MG63 (cell line): ENCODE measurements around the gene TMEM135. TPM values are rescaled to one million over a fixed set of nuclear protein-coding genes. Genes with fewer than 3 reads are reported as not detected.
"Not testable (repeated sequence)": the region's sequence is repeated elsewhere in the genome, so short reads cannot be mapped to it uniquely, and the experiment has no call there.

Experiments used
- DNase-seq: peaks from one replicate; pipeline ENCODE4 v3.0.0-alpha.2; 2020
- H3K27me3 ChIP-seq: fragments of 250-450 bp; sonication (Bioruptor Pico); 2 replicates; pipeline ENCODE4 v1.5.1; 2020; ENCODE audit warnings: mild to moderate bottlenecking, moderate library complexity
- H3K36me3 ChIP-seq: fragments of 250-450 bp; sonication (Bioruptor Pico); 2 replicates; pipeline ENCODE4 v1.5.1; 2020; ENCODE audit warnings: mild to moderate bottlenecking, moderate library complexity
- H3K4me3 ChIP-seq: fragments of 250-450 bp; sonication (Bioruptor Pico); 2 replicates; pipeline ENCODE4 v1.5.1; 2020; ENCODE audit warnings: mild to moderate bottlenecking, moderate library complexity
- H3K9me3 ChIP-seq: fragments of 250-450 bp; sonication (Bioruptor Pico); 2 replicates; pipeline ENCODE4 v1.5.1; 2020; ENCODE audit warnings: mild to moderate bottlenecking, moderate library complexity
- total RNA-seq: library from RNA; depleted of rRNA; stranded (reverse); fragments of >200 nt; shearing (Covaris generic); gene quantifications from 2 replicates; pipeline ENCODE4 v1.2.3, GENCODE V29; 2014; ENCODE audit warnings: low replicate concordance

TMEM135 gene
- total RNA-seq, 1 experiment from 2014 or later, result 7.3 TPM

- no peak for DNase-seq
- no peaks in the 10 kb centered on the region for H3K36me3 ChIP-seq
Measured at GRCh38 chr11:87275176-87275575, 237.4 kb downstream of the TMEM135 start.

GRCh38 chr11:87280143-87280542, 242.4 kb downstream of the TMEM135 start:
- no peaks in the 10 kb centered on the region for H3K36me3 ChIP-seq
- no peaks in the 10 kb centered on the region for H3K27me3 ChIP-seq
- H3K4me3 ChIP-seq, result no peak overlapping the region
- no peak for DNase-seq
- no peaks in the 10 kb centered on the region for H3K9me3 ChIP-seq

More at GRCh38 chr11:87275176-87275575, 237.4 kb downstream of the TMEM135 start:
- Histone ChIP-seq H3K9me3 (no peaks in the 10 kb centered on the region), H3K4me3 (no peak overlapping the region), H3K27me3 (no peaks in the 10 kb centered on the region)

- Histone ChIP-seq H3K27me3 (no peaks in the 10 kb centered on the region), H3K4me3 (no peak overlapping the region), H3K36me3 (no peaks in the 10 kb centered on the region), H3K9me3 (no peaks in the 10 kb centered on the region)
- no peak for DNase-seq
Measured at GRCh38 chr11:87281496-87281895, 243.8 kb downstream of the TMEM135 start.

GRCh38 chr11:87284306-87284705, 246.6 kb downstream of the TMEM135 start:
- H3K4me3 ChIP-seq, result no peak overlapping the region
- no peaks in the 10 kb centered on the region for H3K9me3 ChIP-seq
- no peaks in the 10 kb centered on the region for H3K36me3 ChIP-seq
- H3K27me3 ChIP-seq, result no peaks in the 10 kb centered on the region
- no peak for DNase-seq

GRCh38 chr11:87285674-87286073, 247.9 kb downstream of the TMEM135 start:
- not testable (repeated sequence) for H3K9me3 ChIP-seq, H3K4me3 ChIP-seq, H3K27me3 ChIP-seq, H3K36me3 ChIP-seq, DNase-seq

- Histone ChIP-seq H3K36me3 (no peaks in the 10 kb centered on the region), H3K27me3 (no peaks in the 10 kb centered on the region), H3K4me3 (no peak overlapping the region), H3K9me3 (no peaks in the 10 kb centered on the region)
- no peak for DNase-seq
Measured at GRCh38 chr11:87286338-87286737, 248.6 kb downstream of the TMEM135 start.

DNA sequence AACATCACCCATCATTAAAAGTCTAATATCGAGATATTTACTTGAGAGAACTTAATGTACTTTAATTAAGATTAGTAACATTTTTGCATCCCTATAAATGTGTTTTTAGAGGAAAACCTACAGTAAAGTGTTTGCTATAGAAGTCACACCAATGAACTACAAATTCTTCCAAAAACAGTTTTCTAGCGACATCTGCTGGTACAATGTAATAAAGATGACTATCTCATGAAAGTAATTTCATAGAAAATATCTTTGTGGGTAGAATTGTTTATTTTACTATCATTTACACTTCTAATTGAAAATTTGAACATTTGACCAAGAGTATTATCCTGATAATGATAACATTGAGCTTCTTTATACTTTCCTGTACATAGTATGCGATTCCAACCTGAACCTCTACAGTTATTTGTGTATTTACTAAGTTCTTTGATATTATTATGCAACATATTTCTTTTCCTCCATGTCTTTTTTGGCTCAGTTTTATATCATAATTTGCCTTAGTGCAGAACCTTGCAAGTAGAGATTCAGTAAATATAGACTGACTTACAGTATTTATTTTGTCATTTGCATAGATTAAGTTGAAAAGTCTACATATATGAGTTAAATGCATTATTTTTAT, 252.7 kb downstream of the TMEM135 start:
- Histone ChIP-seq H3K4me3 (no peak overlapping the region), H3K27me3 (no peaks in the 10 kb centered on the region), H3K9me3 (no peaks in the 10 kb centered on the region), H3K36me3 (no peaks in the 10 kb centered on the region)
- no peak for DNase-seq

DNA sequence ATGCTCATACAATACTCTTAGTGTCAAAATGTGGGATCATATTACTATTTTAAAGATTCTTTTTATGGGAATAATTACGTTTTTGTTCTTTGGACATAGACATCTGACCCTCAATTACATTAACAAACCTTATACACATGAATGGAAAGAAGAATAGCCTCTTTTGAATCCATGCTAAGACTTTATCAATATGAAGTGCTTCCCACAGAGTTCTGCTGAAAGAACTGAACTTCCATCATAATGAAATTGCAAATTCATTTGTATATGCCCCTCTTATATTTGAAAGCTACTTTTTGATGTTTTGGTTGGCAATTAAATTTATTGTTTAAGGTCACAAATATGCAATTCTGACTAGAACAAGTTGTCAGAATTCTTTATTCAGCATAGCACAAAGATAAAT, 254.9 kb downstream of the TMEM135 start:
- no peaks in the 10 kb centered on the region for H3K27me3 ChIP-seq

DNA sequence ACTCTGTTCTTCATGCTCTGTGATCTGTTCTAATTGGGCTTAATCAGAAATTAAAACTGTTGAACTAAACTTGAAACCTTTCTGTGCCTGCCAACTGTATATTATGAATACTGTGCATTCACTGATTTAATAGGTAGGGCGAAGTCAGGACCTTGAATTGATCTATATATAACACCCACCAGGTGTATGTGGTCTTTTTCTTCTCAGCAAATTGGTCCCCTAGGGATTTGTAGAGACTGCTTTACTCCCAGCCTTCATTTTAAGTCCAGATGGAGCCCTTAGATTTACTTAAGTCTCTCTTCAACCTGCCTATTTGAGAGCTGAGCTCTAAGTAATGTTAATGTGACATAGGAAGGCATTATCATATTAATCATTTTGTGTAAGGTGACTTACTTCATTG, 257.5 kb downstream of the TMEM135 start:
- Histone ChIP-seq H3K9me3 (no peaks in the 10 kb centered on the region), H3K36me3 (no peaks in the 10 kb centered on the region), H3K4me3 (no peak overlapping the region), H3K27me3 (no peaks in the 10 kb centered on the region)
- no peak for DNase-seq

More for the DNA sequence above, 254.9 kb downstream of the TMEM135 start:
- H3K4me3 ChIP-seq, result no peak overlapping the region
- H3K36me3 ChIP-seq, result no peaks in the 10 kb centered on the region
- DNase-seq, result no peak
- H3K9me3 ChIP-seq, result no peaks in the 10 kb centered on the region

DNA sequence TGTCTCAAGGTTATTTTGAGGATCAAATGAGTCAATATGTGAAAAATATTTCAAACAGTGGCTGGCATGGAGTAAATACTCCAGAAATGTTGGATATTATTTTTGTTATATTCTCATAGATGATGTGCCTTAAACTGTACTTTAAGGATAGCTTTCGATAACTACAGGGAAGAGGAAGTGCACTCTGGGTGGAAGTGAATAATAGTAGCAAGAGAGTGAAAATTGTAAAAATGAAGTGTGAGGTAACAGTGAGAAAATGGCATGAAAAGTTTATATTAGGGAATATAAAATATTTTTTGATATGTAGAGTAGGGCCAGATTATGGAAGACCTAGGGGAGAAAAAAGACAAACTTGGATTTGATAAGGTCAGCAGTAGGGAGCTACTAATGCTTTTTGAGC, 258.9 kb downstream of the TMEM135 start:
- H3K27me3 ChIP-seq, result no peaks in the 10 kb centered on the region
- no peaks in the 10 kb centered on the region for H3K9me3 ChIP-seq
- no peaks in the 10 kb centered on the region for H3K36me3 ChIP-seq
- DNase-seq, result no peak
- no peak overlapping the region for H3K4me3 ChIP-seq

GRCh38 chr11:87298155-87298554, 260.4 kb downstream of the TMEM135 start:
- no peak for DNase-seq
- no peaks in the 10 kb centered on the region for H3K27me3 ChIP-seq
- H3K36me3 ChIP-seq, result no peaks in the 10 kb centered on the region
- no peaks in the 10 kb centered on the region for H3K9me3 ChIP-seq
- H3K4me3 ChIP-seq, result no peak overlapping the region

GRCh38 chr11:87299041-87299481, 261.3 kb downstream of the TMEM135 start:
- DNase-seq, result no peak
- Histone ChIP-seq H3K9me3 (no peaks in the 10 kb centered on the region), H3K27me3 (no peaks in the 10 kb centered on the region), H3K36me3 (no peaks in the 10 kb centered on the region), H3K4me3 (no peak overlapping the region)

DNA sequence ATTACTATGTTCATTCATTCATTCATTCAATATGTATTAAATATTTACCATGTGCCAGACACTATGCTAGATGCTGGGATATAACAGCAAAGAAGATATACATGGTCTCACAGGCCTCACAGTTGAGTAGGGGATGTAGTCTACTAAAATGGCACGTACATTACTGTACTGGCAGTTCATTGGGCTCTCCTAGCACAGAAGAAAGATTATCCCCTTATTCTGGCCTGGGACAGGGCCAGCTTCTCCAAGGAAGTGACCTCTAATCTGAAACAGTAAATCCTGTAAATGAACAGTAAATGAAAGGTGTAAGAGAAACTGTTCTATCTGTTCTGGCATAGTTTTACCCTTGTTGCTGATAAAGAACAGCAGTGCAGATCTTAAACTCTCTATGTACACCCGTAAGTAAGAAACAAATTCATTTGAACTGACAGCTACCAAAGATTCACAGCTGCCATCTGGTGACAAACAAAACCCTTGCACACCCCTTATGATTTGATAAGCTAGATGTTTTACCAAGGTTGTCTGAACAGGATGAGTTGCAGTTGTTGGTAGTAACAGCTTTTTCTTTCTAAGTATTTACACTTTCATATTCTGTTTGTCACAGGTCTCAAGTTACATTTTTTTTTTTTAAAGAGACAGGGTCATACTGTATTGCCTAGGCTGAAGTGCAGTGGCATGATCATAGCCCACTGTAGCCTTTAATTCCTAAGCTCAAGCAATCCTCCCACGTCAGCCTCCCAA, 263.1 kb downstream of the TMEM135 start:
- no peak for DNase-seq
- Histone ChIP-seq H3K27me3 (no peaks in the 10 kb centered on the region), H3K9me3 (no peaks in the 10 kb centered on the region), H3K36me3 (no peaks in the 10 kb centered on the region), H3K4me3 (no peak overlapping the region)

DNA sequence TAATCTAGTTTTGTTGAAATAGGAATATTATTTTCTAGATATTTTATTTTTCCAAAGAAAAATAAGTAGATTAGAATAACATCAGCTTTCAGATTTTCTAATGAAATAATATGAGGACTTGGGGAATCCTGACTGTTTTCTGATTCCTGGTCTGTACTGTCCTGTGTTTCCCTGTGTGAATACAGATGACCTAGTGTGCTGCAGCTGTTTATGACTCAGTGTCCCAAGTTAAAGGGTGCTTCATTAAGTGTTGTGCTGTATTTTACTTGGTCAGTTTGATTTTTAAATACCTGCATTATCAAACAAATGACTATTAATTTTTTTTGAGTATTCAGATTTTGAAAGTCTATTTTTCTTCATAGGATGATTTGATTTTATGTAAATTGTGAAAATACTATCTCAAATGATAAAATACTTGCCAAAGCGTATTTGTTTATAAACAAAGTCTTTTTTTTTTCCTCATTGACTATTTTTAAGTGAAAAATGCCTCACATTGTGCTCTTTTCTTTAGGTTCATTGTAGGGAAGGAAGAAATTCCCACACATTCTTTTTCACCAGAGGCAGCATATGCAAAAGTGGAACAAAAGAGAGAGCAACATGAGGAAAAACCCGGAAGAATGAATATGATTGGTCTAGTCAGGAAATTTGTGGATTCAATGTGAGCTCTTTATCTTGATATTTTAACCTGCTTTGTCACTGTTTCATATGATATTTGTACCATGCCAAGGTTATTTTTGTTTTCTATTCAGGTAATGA, 264.2 kb downstream of the TMEM135 start:
- no peaks in the 10 kb centered on the region for H3K36me3 ChIP-seq
- H3K9me3 ChIP-seq, result no peaks in the 10 kb centered on the region
- no peaks in the 10 kb centered on the region for H3K27me3 ChIP-seq
- H3K4me3 ChIP-seq, result no peak overlapping the region
- DNase-seq, result no peak

DNA sequence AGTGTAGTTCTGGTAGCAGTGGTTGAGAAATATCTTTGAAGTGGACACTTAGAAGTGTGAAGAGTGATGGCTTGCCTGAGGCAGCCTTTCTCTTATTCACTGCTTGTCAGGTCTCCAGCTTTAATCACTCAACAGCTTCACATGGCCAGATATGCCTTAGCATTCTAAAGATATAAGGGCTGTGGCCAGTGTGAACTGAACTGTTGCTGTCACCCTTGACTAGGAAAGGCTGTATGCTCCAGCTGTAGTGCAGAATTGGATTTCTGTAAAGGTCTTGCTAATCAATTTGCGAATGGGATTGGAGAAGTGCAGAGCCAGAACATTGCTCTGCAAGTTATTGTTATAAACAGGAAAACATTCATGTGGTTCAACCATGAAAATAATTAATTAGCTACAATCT, 266.7 kb downstream of the TMEM135 start:
- Histone ChIP-seq H3K4me3 (no peak overlapping the region), H3K9me3 (no peaks in the 10 kb centered on the region), H3K27me3 (no peaks in the 10 kb centered on the region), H3K36me3 (no peaks in the 10 kb centered on the region)
- no peak for DNase-seq

DNA sequence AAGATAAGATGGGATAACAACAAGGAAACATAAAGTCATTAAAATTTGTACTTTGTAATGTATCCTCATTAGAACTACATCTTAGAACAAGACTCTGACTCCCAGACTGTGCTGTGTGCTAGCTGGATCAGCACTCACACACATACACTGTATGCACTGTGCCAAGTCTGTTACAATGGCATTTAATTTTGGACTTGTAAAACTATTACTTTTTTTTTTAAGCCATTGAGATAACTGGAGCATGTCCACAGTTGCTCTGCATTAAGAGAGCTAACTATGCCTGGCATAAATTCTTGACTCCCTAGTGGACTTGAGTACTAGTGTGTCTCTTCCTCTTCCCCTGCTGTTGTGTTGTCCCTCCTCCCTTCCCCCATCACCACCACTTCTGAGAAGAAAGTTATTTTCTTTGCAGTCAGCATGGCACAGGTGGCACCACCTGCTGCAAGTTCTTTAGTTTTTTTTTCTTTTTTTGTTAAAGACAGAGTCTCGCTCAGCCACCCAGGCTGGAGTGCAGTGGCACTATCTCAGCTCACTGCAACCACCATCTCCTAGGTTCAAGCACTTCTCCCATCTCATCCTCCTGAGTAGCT, 268.6 kb downstream of the TMEM135 start:
- DNase-seq, result no peak
- Histone ChIP-seq H3K4me3 (no peak overlapping the region), H3K27me3 (no peaks in the 10 kb centered on the region), H3K36me3 (no peaks in the 10 kb centered on the region), H3K9me3 (no peaks in the 10 kb centered on the region)

DNA sequence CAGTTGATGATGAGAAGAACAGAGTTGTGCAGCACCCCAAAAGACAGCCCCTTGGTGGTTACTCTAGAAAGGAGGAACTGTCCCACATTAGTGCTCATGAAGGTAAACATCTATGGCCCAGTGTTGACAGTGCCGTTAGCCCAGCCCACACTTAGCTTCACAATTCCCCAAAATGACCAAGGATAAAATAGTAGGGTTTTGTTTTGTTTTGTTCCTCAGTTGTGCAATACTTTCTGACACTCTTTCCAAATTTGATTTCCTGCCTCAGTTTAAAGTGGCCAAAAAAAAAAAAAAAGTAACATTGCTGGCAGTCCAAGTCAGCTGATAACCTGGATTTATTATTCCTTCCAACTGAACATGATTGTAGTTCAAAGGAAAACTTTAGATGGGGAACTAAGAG, 269.4 kb downstream of the TMEM135 start:
- no peaks in the 10 kb centered on the region for H3K27me3 ChIP-seq
- H3K36me3 ChIP-seq, result no peaks in the 10 kb centered on the region
- no peak for DNase-seq
- no peaks in the 10 kb centered on the region for H3K9me3 ChIP-seq
- H3K4me3 ChIP-seq, result no peak overlapping the region
